Cardiac septum (tissue), 1 donor: ENCODE results near the gene TRPM2. TPM values are rescaled to one million over a fixed set of nuclear protein-coding genes. Genes with fewer than 3 reads are reported as not detected.
A peak's percentile ranks its signal among the peaks of the same experiment; 100 is the strongest.

Experiments
- DNase-seq: peaks from one replicate; pipeline ENCODE4 v3.0.0-alpha.2; 2020; ENCODE audit warnings: low spot score
- intact Hi-C: fragments of 100-400 bp; cut with DNase I; formaldehyde crosslinking; loops from one replicate; pipeline ENCODE4 v1.14.0; 2022
- total RNA-seq: library from RNA; stranded (reverse); fragmentation: NEBNext Ultra II Directional; extraction: Animal tissue kit (Norgen Biotek cat#: 25700); gene quantifications from one replicate; pipeline ENCODE4 v1.2.1, GENCODE V29; 2021
- donor health status: DM: no; HTN: no; CAD: no.

The TRPM2 gene
- total RNA-seq, 1 donor from 2014 or later, result 1.2 TPM

GRCh38 chr21:44368711-44369446, 15.5 kb downstream of the TRPM2 start:
- peak; percentile 70 for DNase-seq
- intact Hi-C loops, result no loop called here

GRCh38 chr21:44370027-44370735, 16.8 kb downstream of the TRPM2 start:
- intact Hi-C loops, result no loop called here
- DNase-seq, result no peak

GRCh38 chr21:44370786-44371410, 17.5 kb downstream of the TRPM2 start:
- no peak for DNase-seq
- intact Hi-C loops, result no loop called here

GRCh38 chr21:44371596-44371995, 18.2 kb downstream of the TRPM2 start:
- DNase-seq, result no peak
- intact Hi-C loops, result no loop called here

GRCh38 chr21:44372616-44373015, 19.2 kb downstream of the TRPM2 start:
- DNase-seq, result no peak
- intact Hi-C loops, result no loop called here

- intact Hi-C loops, result no loop called here
- no peak for DNase-seq
Observed at GRCh38 chr21:44374601-44375280, 21.3 kb downstream of the TRPM2 start.

- intact Hi-C loops, result no loop called here
- peak; percentile 89 for DNase-seq
Observed at GRCh38 chr21:44375281-44375651, 21.8 kb downstream of the TRPM2 start.

- no peak for DNase-seq
- intact Hi-C loops, result no loop called here
Observed at GRCh38 chr21:44375761-44376241, 22.4 kb downstream of the TRPM2 start.

GRCh38 chr21:44376606-44377005, 23.2 kb downstream of the TRPM2 start:
- intact Hi-C loops, result no loop called here
- no peak for DNase-seq

- intact Hi-C loops, result no loop called here
- peak; percentile 50 for DNase-seq
Observed at GRCh38 chr21:44377201-44377921, 23.9 kb downstream of the TRPM2 start.

- intact Hi-C loops, result no loop called here
- peak; percentile 43 for DNase-seq
Observed at GRCh38 chr21:44377922-44378645, 24.7 kb downstream of the TRPM2 start.

- intact Hi-C loops, result no loop called here
Observed at GRCh38 chr21:44378646-44379514, 25.5 kb downstream of the TRPM2 start.

GRCh38 chr21:44379515-44379848, 26.1 kb downstream of the TRPM2 start:
- DNase-seq, result no peak
- intact Hi-C loops, result no loop called here

More at GRCh38 chr21:44378646-44379514, 25.5 kb downstream of the TRPM2 start:
- peak; percentile 55 for DNase-seq

GRCh38 chr21:44379991-44380865, 26.8 kb downstream of the TRPM2 start:
- no peak for DNase-seq
- intact Hi-C loops, result no loop called here

- intact Hi-C loops, result no loop called here
- DNase-seq, result no peak
Observed at GRCh38 chr21:44380876-44381275, 27.5 kb downstream of the TRPM2 start.

- DNase-seq, result no peak
- intact Hi-C loops, result no loop called here
Observed at GRCh38 chr21:44381874-44382273, 28.5 kb downstream of the TRPM2 start.

GRCh38 chr21:44382536-44382935, 29.1 kb downstream of the TRPM2 start:
- intact Hi-C loops, result no loop called here

More at GRCh38 chr21:44382536-44382935, 29.1 kb downstream of the TRPM2 start:
- peak; percentile 39 for DNase-seq
